K562 (cell line): ENCODE data around the gene USP24. TPM values are rescaled to one million over a fixed set of nuclear protein-coding genes. Genes with fewer than 3 reads are reported as not detected.

Source experiments
- ARID1B ChIP-seq: fragments of 450-650 bp; IDR thresholded peaks from 2 replicates; pipeline ENCODE4 v1.6.1; 2016; ENCODE audit warnings: antibody characterized with exemption, mild to moderate bottlenecking, inconsistent platforms
- ATF3 ChIP-seq, 2 experiments: fragments of 450-650 bp in 1 of 2; sonication (generic) in 1 of 2; formaldehyde crosslinking in 1 of 2; IDR thresholded peaks in 1 of 2; conservative IDR thresholded peaks in 1 of 2; 2 replicates each; pipeline versions ENCODE4 v1.6.1 to v1.8.1; 2016 to 2023; ENCODE audit warnings: mild to moderate bottlenecking in 2 of 2, moderate library complexity in 2 of 2, inconsistent platforms in 1 of 2, missing genetic modification reagents in 1 of 2
- CLOCK ChIP-seq: fragments of 250-450 bp; sonication (Bioruptor Pico); IDR thresholded peaks from 2 replicates; pipeline ENCODE4 v1.4.0; 2020; ENCODE audit warnings: mild to moderate bottlenecking, moderate library complexity, borderline replicate concordance
- TOE1 ChIP-seq, 2 experiments: fragments of 450-650 bp in 1 of 2; sonication (generic) in 1 of 2; formaldehyde crosslinking in 1 of 2; IDR thresholded peaks; 2 replicates each; pipeline versions ENCODE4 v1.7.1 to v1.8.0; 2016 to 2022; ENCODE audit warnings: borderline replicate concordance in 2 of 2, mild to moderate bottlenecking in 2 of 2, antibody characterized with exemption in 1 of 2, inconsistent platforms in 1 of 2, low read depth in 1 of 2, missing genetic modification reagents in 1 of 2, moderate library complexity in 1 of 2
- ZBED1 ChIP-seq: IDR thresholded peaks from 2 replicates; pipeline ENCODE4 v1.6.1; 2014
- ZBTB40 ChIP-seq, 2 experiments: fragments of 450-650 bp in 1 of 2; sonication (generic) in 1 of 2; formaldehyde crosslinking in 1 of 2; IDR thresholded peaks; 2 replicates each; pipeline versions ENCODE4 v1.7.1 to v1.9.0; 2016 to 2022; ENCODE audit warnings: inconsistent platforms in 1 of 2, mild to moderate bottlenecking in 1 of 2, missing genetic modification reagents in 1 of 2
- ZNF511 ChIP-seq: sonication (generic); formaldehyde crosslinking; IDR thresholded peaks from 2 replicates; pipeline ENCODE4 v1.8.0; 2022; ENCODE audit warnings: mild to moderate bottlenecking, missing genetic modification reagents
- polyA plus RNA-seq, 8 experiments: library from polyadenylated mRNA; depleted of rRNA in 4 of 8; stranded (reverse) in 5 of 8; unstranded in 3 of 8; fragments of >200 nt; fragmentation: Nextera tagmentation in 2 of 8; fragmentation: Illumina TruSeq in 1 of 8; extraction: Ambion mirVana in 2 of 8; extraction: Trizol in 1 of 8; gene quantifications; 2 replicates each; pipeline versions ENCODE4 v1.2.1 to v1.2.3, GENCODE V29; 2011 to 2014; ENCODE audit warnings: inconsistent platforms in 1 of 8, missing spikeins in 1 of 8
- total RNA-seq, 7 experiments: library from RNA; depleted of rRNA in 6 of 7; stranded (reverse); fragments of >200 nt in 6 of 7; fragmentation: Illumina TruSeq in 2 of 7; extraction: Trizol in 2 of 7; gene quantifications; 2 replicates each; pipeline versions ENCODE4 v1.2.1 to v1.2.3, GENCODE V29; 2011 to 2021; ENCODE audit warnings: low replicate concordance in 1 of 7

Gene USP24
- total and polyA plus RNA-seq, 9 of the 15 experiments (the other 6 are each of a cell fraction or from before 2014, with no cell fraction given) = 7.7 to 62.6 (median 36.8) TPM

GRCh38 chr1:55197099-55197498 is 18.1 kb downstream of the USP24 start (continued):
- TF ChIP-seq ZBTB40 (IDR thresholded peaks at IDR 0.05) (no peak), ZBTB40 (CRISPR knock-in tag; IDR thresholded peaks at IDR 0.05) (no peak), ZNF511 (CRISPR knock-in tag) (no peak), TOE1 (IDR thresholded peaks at IDR 0.05; ENCODE audit: borderline replicate concordance) (0 out of 2 replicates have a peak, but pooled peaks have one; percentile 17), TOE1 (CRISPR knock-in tag; IDR thresholded peaks at IDR 0.05; ENCODE audit: borderline replicate concordance, low read depth) (no peak), ATF3 (IDR thresholded peaks at IDR 0.05) (no peak), ATF3 (CRISPR knock-in tag; conservative IDR thresholded peaks at IDR 0.05) (no peak), CLOCK (no peak), ARID1B (peak; percentile 90), ZBED1 (no peak)
